UCSD-AML1 (cell line): Measurements from ENCODE around the gene KATNB1.
"Not testable (repeated sequence)": the region's sequence is repeated elsewhere in the genome, so short reads cannot be mapped to it uniquely, and the experiment has no call there.

Experiments
- DNase-seq: peaks from one replicate; lab custom pipeline; 2025; ENCODE audit not compliant: unreplicated experiment; lab: John Stamatoyannopoulos, UW

The KATNB1 gene

DNA sequence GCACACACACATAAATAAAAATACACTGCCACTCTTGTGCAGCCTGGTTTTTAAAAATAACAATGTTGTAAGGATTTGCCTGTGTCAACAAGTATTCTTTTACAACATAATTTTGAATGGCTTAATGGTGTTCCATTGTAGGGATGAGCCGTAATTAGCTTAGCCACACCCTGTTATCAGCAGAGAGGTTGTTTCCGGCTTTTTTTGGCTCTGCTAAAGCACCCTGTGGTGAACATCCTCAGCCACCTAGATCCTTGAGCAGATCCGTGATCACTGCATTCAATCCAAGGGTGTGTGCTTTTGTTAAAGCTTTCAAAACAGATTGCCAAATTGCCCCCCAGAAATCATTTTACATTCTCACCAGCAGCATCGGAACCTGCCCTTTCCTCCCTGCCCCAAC, 7.0 kb downstream of the KATNB1 start:
- no peak for DNase-seq

- no peak for DNase-seq
These were observed 7.9 kb downstream of the KATNB1 start for GRCh38 chr16:57743458-57743857.

DNA sequence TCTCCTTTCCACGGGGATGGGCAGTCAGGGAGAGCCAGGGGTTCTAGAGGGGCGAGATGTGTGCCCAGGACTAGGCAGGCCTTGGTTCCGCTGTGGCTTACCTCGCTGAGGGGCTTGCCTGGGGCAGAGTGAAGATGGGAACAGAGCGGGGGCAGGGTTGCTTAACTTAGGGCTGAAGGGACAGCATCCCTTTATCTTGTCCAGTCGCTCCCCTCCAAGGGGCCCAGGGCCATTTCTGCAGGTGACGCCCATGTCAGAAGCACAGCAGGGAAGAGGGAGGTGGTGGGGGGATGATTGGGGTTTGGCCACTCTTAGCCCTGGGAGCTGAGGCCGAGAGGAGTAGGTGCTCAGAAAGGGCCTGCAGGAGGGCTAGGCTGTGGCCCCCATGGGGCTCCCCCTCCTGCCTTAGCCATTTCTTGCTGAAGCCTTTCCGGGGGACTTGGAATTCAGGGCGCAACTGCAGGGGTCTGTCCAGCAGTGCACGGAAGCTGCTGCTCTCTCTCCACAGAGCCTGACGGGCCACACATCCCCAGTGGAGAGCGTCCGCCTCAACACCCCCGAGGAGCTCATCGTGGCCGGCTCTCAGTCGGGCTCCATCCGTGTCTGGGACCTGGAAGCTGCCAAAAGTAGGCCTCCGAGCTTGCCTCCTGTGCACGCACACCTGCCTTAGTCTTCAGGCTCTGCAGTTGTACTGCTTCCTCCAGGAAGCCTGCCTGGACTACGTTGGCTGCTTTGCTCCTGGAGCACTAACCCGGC, 8.5 kb downstream of the KATNB1 start:
- DNase-seq: no peak

DNA sequence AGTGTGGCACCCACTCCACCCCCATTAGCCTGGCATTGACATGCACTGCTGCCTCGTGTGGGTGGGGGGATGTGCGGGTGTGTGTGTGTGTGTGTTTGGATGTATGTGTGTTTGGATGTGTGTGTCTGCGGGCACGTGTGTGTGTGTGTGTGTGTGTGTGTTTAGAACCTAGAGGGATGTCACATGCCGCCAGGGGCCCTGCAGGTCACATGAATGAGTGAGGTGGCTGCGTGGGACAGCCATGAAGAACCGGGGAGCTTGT, 9.0 kb downstream of the KATNB1 start:
- DNase-seq: no peak

GRCh38 chr16:57745768-57746167, 10.2 kb downstream of the KATNB1 start:
- no peak for DNase-seq

GRCh38 chr16:57746316-57746715, 10.7 kb downstream of the KATNB1 start:
- not testable (repeated sequence) for DNase-seq

DNA sequence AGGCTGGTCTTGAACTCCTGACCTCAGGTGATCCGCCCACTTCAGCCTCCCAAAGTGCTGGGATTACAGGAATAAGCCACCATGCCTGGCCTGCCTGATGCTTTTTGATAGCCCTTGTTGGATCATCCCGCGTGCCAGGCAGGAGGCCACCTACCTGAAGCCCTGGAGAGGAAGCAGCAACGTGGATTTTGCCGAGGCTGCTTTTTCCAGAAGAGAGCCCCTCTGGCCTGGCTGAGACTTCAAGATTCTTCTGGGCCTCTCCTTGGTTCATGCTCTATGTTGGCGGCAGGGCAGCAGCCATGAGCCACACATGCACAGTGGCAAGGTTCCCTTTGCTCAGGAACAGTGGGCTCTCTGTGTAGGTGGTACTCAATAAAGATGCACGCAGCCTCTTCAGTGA, 11.5 kb downstream of the KATNB1 start:
- no peak for DNase-seq

- no peak for DNase-seq
These were observed 11.9 kb downstream of the KATNB1 start for GRCh38 chr16:57747496-57747895.

DNA sequence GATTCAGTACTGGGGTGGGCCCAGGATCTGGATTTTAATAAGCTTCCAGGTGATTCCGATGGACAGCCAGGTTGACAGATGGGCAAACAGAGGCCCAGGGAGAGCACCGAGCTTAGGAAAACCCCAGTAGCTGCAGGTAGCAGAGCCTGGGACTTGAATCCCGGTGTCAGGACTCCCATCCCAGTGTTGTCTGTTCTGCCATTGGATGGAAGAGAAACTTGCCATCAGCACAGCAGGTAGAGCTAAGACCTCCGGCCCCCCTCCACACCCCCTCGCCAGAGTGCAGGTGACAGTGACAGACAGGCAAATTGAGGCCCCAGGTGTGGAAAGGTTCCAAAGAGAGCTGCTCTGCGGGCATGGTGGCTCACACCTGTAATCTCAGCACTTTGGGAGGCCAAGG, 12.4 kb downstream of the KATNB1 start:
- no peak for DNase-seq

DNA sequence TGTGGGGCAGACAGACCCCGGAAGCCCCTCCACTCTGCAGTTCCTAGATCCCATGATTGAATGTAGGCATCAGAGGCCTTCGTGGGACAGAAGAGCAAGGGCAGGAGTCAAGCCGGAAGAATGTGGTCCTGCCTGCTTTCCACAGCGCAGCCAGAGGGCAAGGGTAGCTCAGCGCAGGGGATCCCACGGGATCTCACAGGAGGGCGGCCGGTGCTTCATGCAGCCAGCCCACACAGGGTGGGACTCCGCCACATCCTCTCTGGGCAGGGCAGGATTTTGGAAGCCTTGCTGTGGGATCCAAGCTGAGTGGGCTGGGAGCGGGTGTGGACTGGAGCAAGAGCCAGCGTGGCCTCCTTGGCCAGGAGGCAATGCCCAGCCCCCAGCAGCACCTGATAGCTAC, 13.0 kb downstream of the KATNB1 start:
- no peak for DNase-seq

GRCh38 chr16:57749101-57749692, 13.6 kb downstream of the KATNB1 start:
- DNase-seq: no peak

GRCh38 chr16:57749856-57750452, 14.4 kb downstream of the KATNB1 start:
- DNase-seq: no peak

DNA sequence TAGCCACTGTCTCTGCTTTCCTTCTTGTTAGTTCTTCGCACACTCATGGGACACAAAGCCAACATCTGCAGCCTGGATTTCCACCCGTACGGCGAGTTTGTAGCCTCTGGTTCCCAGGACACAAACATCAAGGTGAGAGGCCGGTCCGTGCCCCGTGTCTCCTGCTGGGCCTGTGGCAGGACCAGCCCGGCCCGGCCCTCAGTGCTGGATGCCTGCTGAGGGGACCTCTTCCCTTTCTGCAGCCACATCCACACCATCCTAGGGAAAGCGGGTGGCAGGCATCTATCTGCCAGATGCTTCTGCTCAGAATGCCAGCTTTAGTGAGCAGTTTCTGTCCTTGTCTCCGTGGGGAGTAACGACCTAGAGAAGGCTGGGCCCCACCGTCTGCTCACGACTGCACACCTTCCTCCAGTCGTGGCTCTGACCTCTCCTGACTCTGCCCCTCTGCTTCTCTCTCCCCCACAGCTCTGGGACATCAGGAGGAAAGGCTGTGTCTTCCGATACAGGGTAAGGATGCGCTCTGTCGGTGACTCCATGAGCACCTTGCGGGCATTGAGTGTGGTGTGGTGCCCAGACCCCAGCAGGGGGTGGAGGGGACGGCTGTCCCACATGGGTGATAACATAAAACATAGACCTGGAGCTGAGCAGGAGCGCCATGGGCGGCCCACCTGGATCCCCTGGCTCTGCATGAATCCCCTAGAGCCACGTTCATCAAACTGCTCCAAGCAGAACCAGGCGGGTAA, 15.4 kb downstream of the KATNB1 start:
- no peak for DNase-seq

DNA sequence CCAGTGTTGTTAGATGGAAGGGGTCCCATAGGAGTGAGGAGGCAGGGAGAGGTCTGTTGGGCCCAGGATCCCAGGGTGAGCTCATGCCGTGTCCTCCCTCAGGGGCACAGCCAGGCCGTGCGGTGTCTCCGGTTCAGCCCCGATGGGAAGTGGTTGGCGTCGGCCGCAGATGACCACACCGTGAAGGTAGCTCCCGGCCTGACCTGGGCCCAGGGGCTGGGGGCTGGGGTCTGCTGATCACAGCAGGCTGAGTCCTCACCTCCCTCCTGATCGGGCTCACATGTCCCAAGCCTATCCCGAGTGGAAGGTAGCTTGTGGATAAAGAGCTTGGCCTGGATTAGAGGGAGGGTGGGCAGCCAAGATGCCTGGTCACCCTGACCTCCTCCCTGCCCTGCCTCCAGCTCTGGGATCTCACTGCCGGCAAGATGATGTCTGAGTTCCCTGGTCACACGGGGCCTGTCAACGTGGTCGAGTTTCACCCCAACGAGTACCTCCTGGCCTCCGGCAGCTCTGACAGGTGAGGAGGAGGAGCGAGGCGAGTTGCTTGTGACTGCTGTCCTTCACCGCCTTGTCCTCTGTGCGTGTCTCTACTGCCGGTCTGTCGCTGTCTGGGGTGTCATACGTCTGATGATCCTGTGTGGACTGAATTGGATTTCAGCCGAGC, 16.1 kb downstream of the KATNB1 start:
- no peak for DNase-seq

DNA sequence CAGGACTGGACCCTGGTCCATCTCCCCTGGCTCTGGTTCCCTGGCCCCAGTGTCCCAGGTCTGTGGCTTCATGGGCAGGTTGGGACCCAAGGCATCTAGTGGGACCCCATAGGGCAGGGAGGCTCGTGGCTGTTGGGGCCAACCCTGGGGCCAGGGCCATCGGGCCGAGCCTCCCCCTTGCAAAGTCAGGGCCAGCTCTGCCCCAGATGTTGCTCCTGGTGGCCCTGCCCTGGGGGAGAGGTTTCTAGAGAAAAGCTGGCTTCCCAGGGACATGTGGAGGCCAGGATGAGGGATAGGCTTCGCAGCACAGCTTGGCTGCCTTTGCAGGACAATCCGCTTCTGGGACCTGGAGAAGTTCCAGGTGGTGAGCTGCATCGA, 16.6 kb downstream of the KATNB1 start:
- no peak for DNase-seq

DNA sequence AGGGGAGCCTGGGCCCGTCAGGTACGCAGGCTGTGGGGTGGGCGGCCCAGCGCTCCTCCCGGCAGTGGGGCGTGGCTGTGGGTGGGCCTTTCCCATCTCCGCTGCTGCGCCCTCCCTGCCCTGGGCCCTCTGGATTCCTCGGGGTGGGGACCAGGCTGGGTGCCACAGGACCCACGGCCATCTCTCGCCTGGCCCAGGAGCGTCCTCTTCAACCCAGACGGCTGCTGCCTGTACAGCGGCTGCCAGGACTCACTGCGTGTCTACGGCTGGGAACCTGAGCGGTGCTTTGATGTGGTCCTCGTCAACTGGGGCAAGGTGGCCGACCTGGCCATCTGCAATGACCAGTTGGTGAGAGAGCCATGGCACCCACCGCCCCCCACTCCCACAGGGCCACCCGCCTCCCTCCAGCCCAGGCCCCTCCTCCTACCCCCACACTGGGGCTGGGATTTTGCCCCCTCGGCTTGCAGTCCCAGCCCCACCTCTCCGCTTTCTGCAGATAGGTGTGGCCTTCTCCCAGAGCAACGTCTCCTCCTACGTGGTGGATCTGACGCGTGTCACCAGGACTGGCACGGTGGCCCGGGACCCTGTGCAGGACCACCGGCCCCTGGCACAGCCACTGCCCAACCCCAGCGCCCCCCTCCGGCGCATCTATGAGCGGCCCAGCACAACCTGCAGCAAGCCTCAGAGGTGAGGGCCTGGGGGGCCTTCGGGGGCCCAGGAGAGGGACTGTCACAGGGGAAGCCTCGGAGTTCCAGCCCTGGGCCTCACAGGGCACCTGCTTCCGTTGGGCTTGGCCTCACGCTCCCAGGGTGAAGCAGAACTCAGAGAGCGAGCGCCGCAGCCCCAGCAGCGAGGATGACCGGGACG, 17.2 kb downstream of the KATNB1 start:
- DNase-seq: no peak

- DNase-seq: no peak
These were observed 18.1 kb downstream of the KATNB1 start for GRCh38 chr16:57753448-57754353.

DNA sequence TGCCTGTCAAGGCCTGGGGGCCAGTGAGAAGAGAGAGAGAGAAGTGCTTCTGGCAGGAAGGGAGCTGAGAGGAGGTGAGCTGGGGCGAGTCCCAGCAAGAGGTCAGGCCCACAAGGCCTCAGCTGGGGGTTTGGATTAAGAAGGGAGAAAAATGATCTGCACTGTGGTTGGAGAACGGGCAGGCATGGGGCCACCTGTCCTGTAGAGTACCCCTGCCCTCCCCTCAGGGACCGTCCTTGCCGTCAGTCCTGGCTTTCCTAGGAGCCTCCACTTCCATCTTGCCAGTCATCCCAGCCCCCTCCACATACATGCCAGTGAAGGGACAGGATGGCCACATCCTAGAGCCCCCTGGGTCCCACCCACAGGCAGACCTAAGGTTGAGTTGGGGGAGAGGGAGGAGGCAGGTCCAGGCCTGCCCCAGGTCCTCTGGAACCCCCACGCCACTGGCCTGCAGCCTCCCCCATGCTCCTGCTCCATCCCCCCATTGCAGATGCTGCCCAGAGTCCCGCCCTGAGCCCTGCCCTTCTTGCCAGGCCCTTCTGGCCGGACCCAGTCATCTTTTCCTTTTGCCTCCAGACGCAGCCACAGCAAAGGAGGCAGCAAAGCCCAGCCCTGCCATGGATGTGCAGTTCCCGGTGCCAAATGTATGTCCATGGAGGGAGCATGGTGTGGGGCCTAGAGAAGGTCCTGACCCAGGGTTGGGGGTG, 18.9 kb downstream of the KATNB1 start:
- DNase-seq: no peak

DNA sequence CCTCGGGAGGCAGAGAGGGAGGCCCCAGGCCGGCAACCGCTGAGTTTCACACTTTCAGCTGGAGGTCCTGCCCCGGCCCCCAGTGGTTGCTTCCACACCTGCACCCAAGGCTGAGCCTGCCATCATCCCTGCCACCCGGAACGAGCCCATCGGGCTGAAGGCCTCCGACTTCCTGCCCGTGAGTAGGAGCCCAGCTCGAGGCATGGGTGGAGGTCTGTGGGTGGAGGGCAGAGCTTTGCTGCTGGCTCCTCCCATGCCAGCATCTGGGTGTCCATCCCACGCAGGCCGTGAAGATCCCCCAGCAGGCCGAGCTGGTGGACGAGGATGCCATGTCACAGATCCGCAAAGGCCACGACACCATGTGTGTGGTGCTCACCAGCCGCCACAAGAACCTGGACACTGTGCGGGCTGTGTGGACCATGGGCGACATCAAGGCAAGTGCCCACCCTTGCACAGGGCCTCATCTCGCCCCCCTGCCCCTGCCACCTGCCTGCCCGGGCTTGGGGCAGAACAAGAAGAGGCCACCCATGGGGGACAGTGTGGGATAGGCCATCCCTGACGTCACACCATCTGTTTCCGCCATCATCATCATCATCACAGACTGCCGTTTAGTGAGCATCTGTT, 19.6 kb downstream of the KATNB1 start:
- DNase-seq: no peak
